Measurements from ENCODE around the gene ERVW-1.
"Not testable (repeated sequence)": the region's sequence is repeated elsewhere in the genome, so short reads cannot be mapped to it uniquely, and the experiment has no call there.

The ERVW-1 gene, protein sequence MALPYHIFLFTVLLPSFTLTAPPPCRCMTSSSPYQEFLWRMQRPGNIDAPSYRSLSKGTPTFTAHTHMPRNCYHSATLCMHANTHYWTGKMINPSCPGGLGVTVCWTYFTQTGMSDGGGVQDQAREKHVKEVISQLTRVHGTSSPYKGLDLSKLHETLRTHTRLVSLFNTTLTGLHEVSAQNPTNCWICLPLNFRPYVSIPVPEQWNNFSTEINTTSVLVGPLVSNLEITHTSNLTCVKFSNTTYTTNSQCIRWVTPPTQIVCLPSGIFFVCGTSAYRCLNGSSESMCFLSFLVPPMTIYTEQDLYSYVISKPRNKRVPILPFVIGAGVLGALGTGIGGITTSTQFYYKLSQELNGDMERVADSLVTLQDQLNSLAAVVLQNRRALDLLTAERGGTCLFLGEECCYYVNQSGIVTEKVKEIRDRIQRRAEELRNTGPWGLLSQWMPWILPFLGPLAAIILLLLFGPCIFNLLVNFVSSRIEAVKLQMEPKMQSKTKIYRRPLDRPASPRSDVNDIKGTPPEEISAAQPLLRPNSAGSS

DNA sequence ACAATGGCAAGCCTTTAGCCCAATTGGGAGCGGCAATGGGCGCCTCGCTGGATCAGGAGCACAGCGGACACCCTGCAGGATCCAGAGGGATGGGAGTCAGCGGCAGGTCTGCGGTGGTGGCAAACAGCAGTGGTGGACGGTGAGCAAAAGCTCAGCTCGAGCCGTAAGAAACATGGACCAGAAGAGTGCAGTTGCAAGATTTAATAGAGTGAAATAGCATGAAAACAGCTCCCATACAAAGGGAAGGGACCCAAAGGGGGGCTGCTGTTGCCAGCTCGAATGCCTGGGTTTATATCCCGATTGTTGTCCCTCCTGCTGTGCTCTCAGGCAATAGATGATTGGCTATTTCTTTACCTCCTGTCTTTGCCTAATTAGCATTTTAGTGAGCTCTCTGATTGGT is at the start of gene ERVW-1:
Gene ERVW-1 (minus strand): TSS at position 266 of the 400 bp plus-strand sequence. CDS start 7,565 bp downstream, outside the sequence.
- not testable (repeated sequence) for DNase-seq (ENCODE audit: low spot score)

- no peak for DNase-seq (ENCODE audit: low spot score)
These were observed 45.4 kb upstream of the ERVW-1 start for GRCh38 chr7:92523110-92523509.

DNA sequence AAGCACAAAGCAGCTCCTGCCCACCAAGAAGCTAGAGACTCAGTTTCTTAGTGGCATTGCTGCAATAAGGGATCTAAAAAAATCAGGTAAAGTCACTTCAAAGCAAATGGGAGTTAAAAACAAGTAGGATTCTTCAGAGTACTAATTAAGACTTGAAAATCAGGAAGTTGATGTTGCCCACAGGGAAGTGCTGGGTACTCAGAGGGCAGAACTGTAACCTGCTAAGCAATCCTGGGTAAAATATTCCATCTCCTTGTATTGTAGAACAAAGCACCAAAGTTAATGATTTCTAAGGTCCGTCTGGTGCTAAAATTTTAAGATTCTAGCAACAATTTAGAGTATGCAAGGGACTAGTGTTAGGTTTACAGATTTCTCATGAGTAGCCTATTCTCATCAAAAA is 42.3 kb upstream of the ERVW-1 start:
- no peak for DNase-seq (ENCODE audit: low spot score)

DNA sequence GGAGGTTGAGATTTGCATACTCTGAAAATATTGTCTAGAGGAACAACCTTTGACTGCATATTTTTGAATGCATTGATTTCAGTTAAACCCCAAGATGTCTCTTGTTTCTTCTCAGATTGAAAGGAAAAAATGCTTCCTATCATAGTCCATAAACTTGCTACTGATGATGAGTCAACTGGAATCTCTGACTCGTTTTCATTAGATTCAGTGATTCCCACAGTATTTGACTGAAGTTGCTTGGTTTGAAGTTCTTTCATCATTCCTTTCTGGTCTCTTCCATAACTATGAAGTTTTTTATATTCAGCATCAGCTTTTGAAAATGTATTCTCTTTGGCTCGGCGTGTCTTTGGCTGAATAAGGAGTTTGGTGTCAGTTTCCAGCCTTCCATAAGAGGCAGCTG is 39.9 kb upstream of the ERVW-1 start:
- no peak for DNase-seq (ENCODE audit: low spot score)

GRCh38 chr7:92513167-92513902 is 35.6 kb upstream of the ERVW-1 start:
- no peak for DNase-seq (ENCODE audit: low spot score)

DNA sequence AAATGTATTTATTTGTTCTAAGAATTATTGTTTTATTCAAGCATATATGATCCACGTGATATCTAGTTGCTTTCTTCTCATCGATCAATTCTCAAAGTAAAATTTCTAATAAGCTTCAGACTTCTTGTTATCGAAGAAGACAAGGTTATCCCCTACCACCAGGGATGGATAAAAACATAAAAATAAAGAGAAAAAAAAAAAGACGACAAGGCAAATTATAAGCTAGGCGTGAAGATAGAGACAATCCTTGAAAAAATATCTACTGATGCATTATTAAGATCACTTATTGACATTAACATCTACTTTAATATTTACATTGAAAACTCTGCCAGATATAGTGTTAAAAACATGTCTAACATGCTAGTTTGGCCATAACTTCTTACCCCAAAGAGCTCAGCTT is 31.2 kb upstream of the ERVW-1 start:
- DNase-seq (ENCODE audit: low spot score): no peak

DNA sequence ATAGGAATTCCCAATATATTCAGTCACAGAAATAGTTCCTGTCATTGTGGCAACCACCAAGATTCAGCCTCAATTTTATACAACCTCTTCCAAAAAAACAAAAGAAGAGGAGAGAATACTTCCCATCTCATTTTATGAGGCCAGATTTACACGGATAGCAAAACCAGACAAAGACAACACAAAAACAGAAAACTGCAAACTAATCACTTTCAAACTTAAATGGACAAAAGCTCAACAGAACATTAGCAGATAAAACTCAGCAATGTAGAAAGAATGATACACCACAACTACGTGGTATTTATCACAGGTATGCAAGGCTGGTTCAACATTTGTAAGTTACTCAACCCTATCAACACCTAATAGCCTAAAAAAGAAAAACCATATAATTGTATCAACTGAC is 28.6 kb upstream of the ERVW-1 start:
- DNase-seq (ENCODE audit: low spot score): no peak

- DNase-seq (ENCODE audit: low spot score): no peak
These were observed 26.8 kb upstream of the ERVW-1 start for GRCh38 chr7:92504563-92504962.

DNA sequence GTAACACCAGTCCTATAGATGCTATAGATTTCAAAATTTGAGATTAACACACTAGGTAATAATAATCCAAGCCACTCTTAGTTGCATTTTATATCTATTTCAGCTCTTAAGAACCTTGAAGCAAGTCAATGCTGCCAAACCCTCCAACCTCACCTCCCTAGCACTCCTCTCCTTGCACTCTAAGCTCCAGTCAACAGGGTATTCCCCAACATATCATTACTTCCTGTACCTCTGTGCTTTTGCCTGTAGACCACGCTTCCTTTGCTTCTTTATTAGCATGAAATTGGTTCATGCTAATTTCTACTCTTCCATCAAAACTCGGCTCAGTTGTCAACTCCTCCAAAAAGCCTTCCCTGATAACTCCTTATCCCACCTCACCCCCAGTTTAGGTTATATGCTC is 26.0 kb upstream of the ERVW-1 start:
- DNase-seq (ENCODE audit: low spot score): no peak

GRCh38 chr7:92498557-92498956 is 20.8 kb upstream of the ERVW-1 start:
- DNase-seq (ENCODE audit: low spot score): no peak

- no peak for DNase-seq (ENCODE audit: low spot score)
These were observed 19.1 kb upstream of the ERVW-1 start for GRCh38 chr7:92496876-92497275.

DNA sequence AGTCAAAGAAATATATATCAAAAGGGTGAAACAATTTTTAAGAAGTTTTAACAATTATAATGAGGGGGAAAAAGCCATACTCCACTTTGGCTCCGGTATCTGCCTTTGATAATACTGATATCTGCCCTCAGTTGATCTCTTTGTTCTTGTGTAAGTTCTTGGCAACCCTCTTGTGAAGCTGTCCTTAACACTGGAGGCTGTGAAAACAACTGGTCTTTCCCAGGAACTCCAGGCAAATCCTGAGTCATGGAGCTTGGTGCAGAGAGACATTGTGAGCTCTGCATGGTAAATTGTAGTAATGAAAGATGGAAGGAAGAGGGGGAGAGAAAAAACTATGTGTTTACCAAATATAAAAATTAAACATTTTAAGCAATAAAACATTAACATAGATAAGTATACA is 11.9 kb upstream of the ERVW-1 start:
- DNase-seq (ENCODE audit: low spot score): no peak

- no peak for DNase-seq (ENCODE audit: low spot score)
These were observed 10.1 kb upstream of the ERVW-1 start for GRCh38 chr7:92487804-92488203.

GRCh38 chr7:92485974-92486373 is 8.2 kb upstream of the ERVW-1 start:
- DNase-seq (ENCODE audit: low spot score): no peak

DNA sequence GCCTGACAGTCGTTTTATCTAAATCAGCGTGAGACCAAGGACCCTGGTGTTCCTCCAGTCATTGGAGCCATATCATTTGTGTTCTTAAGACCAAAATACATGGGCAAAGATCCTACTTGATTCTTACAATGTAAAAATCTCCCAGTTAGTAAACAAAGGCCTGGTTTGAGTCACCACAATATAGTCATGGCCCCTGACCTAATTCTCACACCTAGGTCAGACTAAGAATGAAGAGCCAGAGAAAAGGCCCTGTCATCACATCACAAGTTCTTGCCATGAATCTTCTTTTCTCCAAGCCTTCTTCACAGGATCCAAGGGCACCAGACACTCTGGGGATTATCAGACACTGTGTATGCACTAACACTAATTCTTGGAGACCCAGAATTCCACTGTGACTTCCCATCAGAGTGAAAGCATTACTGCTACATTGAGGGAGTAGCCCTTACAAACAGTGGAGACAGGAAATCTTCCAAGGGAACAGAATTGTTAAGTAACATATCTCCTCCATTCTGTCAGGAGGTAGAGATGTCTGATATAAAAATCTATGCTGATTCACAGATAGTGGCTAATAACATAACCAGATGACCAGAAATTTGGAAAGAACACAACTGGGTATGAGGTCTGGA is 7.6 kb upstream of the ERVW-1 start:
- DNase-seq (ENCODE audit: low spot score): no peak

GRCh38 chr7:92484226-92484625 is 6.5 kb upstream of the ERVW-1 start:
- not testable (repeated sequence) for DNase-seq (ENCODE audit: low spot score)

DNA sequence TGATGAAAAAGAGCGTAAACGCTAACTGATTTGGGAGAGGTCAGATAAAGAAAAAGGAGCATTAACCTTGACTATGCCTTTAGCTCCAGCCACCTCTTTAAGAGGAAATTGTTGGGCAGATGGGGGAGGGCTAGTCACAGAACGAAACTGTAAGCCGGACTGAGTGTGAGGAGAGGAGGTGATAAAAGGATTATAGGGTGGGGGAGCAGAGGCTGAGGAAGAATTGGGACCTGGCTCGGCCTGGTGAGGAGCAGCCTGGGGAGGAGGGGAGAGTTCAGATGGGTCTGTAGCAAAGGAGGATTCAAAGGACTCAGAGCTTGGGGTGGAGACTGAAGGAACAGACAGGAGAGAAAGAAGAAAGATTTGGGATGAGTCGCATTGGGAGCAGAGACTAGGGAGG is 5.9 kb upstream of the ERVW-1 start:
- DNase-seq (ENCODE audit: low spot score): not testable (repeated sequence)

GRCh38 chr7:92479146-92479545 is 1.4 kb upstream of the ERVW-1 start:
- not testable (repeated sequence) for DNase-seq (ENCODE audit: low spot score)

DNA sequence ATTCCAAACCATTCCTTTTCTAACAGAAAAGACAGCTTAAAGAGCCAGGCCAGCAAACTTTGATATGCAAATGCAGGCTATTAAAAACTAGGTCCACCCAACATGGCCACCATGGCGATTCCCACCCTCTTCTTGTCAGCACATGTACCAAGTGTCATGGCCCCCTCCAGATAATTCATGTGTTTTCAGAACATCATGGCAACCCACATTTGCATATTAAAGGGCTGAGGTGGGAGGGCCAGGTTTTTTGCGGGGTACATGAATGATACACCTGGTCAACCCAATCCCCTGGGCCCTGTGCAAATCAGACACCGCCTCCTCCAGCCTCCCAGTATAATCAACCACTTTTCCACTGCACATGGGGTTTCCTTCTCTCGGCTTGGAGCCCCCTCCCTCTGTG is 965 bp upstream of the ERVW-1 start:
- DNase-seq (ENCODE audit: low spot score): no peak

DNA sequence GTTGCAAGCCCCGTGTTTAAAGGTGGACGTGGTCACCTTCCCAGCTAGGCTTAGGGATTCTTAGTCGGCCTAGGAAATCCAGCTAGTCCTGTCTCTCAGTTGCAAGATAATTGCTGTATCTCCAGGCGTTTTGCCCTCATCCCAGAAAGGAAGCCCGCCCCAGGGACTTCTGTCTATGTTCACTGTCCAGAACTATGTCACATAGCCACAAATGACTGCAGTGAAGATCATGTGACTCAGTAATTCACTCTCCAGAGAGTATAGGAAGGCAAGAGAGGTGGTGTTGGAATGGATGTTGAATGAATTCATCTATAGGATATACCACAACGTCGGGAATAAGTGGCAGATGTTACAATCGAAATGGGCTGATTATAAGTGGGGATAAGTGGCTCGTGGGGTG is 349 bp upstream of the ERVW-1 start:
- DNase-seq (ENCODE audit: low spot score): no peak

DNA sequence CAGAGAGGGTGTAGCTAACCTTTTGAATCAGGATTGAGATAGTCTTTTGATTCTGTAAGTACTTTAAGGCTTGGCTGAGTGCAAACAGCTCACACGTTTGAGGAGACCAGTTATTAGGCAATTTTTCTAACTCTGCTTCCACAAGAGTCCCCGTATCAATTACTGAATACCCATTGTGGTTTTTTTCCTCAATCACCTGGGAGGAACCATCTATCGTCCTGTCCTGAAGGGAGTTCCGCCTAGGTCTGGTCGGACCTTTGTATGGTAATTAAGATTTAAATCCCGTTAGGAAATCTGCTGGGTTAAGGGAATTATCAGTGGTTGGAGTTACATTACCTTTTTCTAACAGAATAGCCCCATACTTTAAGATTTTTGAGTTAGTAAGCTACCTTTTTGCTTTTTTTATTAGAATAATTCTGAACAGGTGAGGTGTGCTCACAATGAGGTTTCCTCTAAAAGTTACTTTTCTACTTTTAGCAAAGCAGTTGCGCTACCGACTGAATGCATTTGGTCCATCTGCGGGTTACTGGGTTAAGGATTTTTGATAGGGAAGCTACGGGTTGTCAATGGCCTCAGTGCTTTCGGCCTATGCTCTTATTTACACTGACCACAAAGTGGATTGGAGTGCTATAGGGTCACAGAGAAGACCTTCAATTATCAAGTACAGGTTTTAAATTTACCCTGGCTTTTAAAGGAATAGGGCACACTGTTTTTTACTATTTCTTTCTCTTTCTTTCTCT is 1.7 kb downstream of the ERVW-1 start:
- not testable (repeated sequence) for DNase-seq (ENCODE audit: low spot score)

DNA sequence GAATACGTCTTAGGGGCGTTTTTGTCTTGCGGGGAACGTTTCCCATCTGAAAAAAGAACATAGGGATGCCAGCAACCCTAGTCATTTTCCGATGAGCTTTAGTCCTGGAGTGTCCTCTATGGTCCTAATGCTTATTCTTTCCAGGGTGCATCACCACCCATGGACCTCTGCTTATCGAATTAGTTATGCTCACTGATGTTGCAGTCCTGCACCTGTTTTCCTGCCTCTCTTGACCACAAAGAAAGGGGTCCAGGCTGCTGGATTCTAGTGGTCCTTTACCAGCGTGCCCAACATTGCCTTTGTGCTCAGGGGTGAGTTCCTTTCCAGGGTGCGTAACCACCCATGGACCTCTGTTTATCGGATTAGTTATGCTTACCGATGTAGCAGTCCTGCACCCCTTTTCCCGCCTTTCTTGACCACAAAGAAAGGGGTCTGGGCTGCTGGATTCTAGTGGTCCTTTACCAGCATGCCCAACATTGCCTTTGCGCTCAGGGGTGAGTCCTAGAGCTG is 2.4 kb downstream of the ERVW-1 start:
- DNase-seq (ENCODE audit: low spot score): not testable (repeated sequence)

All from NAMALWA (cell line).